Right lobe of liver (tissue), 4 donors: ENCODE results near the gene IGIP.

Experiments used
- POLR2A ChIP-seq: fragments of 450-650 bp; IDR thresholded peaks from one replicate; pipeline ENCODE4 v1.6.1; 2017; ENCODE audit warnings: antibody characterized with exemption, mild to moderate bottlenecking
- TF ChIP-seq, protein P1 (sequence below), 4 donors: fragments of 200-600 bp in 3 of 4; fragments of 450-650 bp in 1 of 4; IDR thresholded peaks; one replicate each; pipeline versions ENCODE4 v1.5.1 to v1.8.0; 2016 to 2022; ENCODE audit warnings: antibody characterized with exemption in 4 of 4, mild to moderate bottlenecking in 2 of 4
- donor health status: DM: no; HTN: no; CAD: no.
- donor health status: DM: no; HTN: no; CAD: no.
- donor health status: DM: no; HTN: yes; CAD: no.

DNA sequence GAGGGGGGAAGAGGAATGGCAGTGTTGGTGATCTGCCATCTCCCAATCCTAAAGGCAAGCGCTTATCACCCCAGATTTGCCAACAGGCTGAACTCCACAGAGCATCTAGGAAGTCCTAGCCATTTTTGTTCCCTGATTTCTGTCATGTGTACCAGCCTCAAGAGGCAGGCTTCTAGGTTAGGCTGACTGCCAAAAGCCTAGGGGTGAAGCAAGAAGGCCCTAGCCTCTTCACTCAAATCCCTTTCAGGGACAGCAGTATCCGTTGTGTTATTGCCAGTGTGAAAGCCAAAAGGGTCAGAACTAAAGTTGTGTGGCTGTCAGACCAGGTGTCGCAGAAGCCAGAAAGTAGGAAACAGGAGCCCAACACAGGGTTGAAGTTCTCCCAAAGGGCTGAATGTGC, 14.7 kb downstream of the IGIP start:
- TF ChIP-seq, protein P1, sequence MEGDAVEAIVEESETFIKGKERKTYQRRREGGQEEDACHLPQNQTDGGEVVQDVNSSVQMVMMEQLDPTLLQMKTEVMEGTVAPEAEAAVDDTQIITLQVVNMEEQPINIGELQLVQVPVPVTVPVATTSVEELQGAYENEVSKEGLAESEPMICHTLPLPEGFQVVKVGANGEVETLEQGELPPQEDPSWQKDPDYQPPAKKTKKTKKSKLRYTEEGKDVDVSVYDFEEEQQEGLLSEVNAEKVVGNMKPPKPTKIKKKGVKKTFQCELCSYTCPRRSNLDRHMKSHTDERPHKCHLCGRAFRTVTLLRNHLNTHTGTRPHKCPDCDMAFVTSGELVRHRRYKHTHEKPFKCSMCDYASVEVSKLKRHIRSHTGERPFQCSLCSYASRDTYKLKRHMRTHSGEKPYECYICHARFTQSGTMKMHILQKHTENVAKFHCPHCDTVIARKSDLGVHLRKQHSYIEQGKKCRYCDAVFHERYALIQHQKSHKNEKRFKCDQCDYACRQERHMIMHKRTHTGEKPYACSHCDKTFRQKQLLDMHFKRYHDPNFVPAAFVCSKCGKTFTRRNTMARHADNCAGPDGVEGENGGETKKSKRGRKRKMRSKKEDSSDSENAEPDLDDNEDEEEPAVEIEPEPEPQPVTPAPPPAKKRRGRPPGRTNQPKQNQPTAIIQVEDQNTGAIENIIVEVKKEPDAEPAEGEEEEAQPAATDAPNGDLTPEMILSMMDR (IDR thresholded peaks at IDR 0.05) = no peak
- TF ChIP-seq POLR2A = no peak
